ENCODE data around the gene DDX54.
A peak's percentile ranks its signal among the peaks of the same experiment; 100 is the strongest.

Gene DDX54

DNA sequence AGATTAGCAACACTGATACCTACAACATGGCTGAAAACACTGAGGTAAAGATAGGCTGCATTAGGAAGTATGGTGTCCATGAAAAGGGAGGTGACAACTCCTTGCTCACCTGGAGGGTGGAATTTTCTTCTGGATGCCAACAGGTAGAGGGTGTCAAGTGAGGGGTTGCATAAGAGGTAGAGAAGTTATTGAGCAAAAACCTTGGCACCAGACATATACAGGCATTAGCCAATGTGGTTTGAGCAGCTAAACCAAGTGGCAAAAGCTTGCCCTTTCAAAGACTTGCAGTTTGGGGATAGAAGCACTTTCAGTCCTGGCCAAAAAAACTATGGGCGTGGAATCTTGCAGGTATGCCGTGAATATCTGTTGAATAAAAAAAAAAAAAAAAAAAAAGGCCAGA lies 4.1 kb upstream of the DDX54 start:
- no peak for DNase-seq

DNA sequence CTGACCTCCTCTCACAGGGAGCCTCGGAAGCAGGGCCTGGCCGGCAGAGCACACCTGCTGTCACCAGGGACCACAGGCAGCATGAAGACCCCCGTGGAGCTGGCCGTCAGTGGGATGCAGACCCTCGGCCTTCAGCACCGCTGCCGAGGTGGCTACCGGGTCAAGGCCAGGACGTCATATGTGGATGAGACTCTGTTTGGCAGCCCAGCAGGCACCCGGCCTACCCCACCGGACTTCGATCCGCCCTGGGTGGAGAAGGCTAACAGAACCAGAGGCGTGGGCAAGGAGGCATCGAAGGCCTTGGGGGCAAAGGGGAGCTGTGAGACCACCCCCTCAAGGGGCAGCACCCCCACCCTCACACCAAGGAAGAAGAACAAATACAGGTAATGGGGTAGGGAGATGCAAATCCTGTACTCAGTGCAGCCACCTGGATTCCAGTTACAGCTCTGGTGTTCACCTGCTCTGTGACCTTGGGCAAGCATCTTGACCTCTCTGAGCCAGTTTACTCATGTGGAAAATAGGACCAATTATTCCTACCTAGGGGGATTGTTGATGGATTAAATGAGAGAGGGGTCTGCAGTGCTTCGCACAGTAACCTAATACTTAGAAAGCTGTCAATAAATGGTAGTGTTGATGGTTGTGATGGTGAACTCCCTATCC lies 1.5 kb upstream of the DDX54 start:
- DNase-seq, result no peak

DNA sequence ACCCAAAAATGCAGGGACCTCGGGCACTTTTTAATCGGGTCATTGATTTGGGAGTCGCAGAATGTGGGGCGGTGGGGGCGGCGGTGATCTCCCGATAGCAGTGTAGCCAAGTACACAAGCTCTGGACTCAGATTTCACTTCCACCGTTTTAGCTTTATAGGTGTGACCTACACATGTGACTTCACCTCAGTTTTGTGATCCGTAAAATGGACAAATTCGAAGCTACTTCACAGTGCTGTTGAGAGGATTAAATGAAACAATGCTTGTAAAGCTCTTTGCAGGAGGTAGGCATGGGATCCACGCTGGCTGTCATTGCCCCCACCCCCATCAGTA lies 721 bp upstream of the DDX54 start:
- no peak for DNase-seq

DNA sequence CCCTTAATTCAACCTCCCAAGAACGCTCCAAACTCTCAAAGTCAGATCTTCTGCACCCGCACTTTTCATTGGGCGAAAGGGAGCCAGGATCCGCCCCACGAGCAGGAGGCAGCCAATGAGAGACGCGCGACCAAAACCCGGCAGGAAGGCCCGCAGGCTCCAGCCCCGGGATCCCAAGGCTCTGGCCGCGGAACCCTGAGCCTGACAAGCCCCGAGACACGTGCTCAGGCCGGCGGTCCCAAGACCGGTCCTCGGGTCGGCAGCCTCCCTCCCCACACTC lies 438 bp downstream of the DDX54 start:
- peak; percentile 74 for DNase-seq

DNA sequence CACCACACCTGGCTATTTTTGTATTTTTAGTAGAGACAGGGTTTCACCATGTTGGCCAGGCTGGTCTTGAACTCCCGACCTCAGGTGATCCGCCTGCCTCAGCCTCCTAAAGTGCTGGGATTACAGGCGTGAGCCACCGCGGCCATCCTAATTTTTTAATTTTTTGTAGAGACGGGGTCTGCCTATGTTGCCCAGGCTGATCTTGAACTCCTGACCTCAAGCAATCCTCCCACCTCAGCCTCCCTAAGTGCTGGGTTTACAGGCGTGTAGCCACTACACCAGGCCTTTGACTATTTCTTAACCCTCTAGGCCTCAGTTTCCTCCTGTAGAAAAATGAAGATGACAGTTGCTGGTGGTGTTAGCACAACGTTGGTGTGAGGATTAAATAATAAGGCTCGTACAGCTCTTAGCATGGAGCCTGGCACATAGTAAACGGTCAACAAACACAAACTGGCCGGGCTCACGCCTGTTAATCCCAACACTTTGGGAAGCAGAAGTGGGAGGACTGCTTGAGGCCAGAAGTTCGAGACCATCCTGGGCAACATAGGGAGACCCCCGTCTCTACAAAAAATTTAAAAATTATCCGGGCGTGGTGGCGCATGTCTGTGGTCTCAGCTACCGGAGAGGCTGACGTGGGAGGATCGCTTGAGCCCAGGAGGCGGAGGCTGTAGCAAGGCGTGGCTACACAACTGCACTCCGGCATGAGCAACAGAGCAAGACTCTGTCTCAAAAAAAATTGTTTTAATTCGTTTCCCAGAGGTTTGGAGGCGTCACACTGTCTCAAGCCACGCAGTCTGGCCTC lies 979 bp downstream of the DDX54 start:
- no peak for DNase-seq

DNA sequence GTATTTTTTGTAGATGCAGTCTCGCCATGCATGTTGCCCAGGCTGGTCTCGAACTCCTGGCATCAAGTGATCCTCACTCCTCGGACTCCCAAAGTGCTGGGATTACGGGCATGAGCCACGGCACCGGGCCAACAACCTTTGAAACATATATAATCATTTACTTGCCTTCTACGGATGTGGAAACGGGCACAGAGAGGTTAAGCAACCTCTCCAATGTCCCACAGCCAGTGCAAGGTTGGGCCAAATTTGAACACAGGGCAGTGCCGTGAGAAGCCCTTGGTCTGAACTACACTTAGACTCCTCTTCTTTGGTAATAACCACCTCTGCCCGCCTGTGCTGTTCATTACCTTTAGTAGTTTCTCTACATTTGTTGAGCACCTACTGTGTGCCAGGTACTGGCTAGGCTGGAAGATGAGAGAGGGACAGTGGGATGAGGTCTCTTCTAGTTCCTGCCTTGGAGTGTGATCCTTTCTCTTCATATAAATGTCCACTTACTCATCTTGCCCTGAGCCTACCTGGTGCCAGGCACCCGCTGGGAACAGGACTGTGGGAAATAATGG lies 2.2 kb downstream of the DDX54 start:
- no peak for DNase-seq

DNA sequence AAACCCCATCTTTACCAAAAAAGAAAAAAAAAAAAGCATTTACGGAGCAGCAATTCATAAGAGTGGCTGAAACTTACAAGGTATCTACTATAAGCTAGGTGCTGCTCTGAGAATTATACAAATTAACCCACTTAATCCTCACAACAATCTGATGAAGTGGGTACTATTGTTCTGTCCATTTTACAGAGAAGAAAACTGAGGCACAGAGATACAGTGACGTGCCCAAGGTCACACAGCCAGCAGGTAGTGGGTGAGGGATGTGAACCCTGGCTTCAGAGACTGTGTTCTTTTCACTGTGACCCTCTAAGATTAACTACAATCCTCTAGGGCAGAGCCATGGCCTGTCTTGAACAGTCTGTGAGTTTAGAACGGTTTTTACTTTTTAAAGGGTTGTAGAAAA lies 3.3 kb downstream of the DDX54 start:
- DNase-seq, result no peak

DNA sequence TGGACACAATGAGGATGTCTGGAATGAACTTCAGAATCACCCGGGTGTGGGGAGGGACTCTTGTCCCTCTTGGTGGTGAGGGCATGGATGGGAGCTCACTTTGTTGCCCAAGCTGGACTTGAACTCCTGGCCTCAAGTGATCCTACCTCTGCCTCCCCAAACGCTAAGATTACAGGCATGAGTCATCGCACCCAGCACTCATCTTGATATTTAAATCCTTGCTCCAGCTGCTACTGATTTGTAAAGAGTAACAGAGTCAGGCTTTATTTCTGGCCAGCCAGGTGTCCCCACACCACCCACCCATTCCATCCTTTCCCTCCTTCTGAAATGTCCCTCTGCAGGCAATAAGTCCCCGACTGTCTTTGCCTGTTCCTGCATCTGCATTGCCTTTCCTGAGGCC lies 4.9 kb downstream of the DDX54 start:
- no peak for DNase-seq

DNA sequence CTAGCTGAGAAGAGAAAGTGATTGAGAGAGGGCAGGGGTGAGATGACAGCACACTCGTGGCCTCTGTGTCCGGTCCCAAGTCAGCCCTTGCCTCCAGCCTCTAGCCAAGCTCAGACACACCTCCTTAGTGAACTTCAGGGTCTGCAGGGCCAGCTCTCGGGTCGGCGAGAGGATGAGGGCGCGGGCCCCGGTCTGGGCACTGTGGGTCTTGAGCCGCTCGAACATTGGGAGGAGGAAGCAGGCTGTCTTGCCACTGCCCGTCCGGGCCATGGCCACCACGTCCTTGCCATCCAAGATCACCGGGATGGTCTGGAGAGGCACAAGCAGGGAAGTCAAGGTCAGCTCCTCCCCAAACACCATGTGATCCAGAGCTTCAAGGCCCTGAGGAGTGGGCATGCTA lies 6.3 kb downstream of the DDX54 start:
- DNase-seq, result no peak

DNA sequence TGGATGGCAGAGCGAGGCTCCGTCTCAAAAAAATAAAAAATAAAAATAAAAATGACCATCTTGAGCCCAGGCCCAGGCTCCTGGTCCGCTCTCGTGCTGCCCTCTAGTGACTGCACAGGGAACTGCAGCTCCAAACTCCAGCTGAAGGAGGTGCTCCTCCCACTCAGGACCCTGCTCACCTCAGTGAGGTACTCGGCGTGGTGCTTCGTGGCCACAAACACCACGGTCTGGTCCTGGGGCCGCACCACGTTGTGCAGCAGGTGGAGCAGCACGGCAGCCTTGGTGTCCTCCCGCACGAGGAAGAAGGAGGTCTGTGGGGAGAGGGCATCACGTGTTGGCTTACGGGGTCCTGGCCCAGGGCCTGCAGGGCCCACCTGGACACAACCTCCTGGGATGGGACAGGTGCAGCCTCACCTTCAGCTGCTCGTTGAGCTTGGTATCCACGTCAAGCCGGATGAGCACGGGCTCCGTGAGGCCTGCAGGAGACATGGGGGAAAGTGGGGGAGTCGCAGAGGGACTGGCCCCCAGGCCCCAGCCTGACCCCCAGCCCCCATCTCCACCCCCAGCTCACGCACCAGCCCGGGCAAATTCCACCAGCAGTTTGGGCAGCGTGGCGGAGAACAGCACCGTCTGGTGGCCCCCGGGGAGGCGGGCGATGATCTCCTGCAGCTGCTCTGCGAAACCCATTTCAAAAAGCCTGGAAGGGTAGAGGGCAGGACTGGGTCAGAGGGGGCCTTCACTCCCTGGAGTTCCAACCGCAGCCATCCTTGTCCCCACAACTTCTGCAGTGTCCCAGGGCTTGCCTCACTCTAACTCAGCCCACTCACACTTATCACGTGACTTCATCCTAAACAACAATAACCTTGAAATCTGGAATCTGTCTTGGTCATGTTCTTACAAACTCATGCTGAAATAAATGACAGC lies 10.6 kb downstream of the DDX54 start:
- DNase-seq, result peak; percentile 8

DNA sequence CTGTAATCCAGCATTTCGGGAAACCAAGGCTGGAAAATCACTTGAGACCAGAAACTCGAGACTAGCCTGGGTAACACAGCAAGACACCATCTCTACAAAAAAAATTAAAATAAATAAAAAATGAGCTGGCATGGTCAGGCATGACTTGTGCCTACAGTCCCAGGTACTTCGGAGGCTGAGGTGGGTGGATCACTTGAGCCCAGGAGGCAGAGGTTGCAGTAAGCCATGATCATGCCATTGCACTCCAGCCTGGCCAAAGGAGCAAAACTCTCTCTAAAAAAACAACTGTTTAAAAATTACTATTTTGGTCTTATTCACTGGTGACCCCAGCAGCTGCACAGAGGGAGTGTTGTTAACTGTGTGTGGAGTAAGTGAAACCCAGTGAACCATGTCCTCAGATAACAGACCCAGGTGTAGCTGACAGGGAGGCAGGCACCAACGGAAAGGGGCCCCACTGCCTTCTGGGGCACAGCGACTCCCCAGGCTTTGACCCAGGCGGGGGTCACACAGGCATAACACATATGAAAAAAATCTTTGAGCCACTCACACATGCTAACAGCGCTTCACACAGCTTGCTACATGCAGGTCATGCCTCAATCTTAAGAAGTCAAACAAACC lies 12.1 kb downstream of the DDX54 start:
- DNase-seq, result no peak

DNA sequence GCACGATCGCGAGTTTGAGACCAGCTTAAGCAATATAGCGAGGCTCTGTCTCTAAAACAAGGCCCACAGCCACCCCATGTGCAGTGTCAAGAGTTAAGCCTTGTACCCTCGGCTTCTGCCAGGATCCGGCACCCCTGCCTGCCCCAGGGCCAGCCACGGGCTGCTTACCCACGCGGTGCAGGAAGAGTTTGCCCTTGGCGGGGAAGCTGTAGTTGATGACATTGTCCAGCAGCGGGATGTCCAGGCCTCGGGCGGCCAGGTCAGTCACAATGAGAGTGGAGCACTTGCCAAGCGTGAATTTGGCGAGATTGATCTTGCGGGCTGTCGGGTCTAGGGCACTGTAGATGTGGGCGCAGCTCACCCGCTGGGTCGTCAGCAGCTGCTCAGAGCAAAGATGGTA lies 13.1 kb downstream of the DDX54 start:
- DNase-seq, result no peak

DNA sequence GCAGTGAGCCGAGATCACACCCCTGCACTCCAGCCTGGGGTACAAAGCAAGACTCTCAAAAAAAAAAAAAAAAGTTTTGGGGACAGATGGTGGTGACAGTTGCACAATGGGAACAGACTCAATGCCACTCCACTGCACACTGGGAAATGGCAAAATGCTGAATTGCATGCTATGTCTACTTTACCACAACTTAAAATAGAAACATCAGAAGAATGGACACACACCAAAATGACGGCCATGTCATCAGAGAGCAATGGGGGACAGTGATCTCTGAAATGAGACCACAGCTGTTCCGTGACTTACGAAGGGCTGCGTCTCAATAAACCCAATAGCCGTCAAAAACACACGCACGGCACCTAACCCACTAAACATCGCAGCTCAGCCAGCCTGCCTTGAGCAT lies 13.7 kb downstream of the DDX54 start:
- no peak for DNase-seq

DNA sequence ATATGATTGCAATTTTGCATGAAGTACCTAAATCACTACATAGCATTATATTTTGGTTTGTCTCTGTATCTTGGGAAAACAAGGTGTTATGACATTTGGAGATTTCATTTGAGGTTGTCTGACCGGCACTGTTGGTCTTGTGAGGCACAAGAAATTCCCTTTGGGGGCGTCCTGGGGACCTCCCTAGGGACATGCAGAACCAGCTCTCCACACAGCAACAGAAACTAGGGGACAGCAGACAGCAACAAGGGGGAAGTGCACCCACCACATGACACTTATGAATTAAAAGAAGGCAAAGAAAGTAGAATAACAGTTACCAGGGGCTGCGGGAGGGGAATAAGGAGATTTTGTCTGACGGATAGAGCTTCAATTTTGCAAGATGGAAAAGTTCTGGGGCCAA lies 14.4 kb downstream of the DDX54 start:
- no peak for DNase-seq

DNA sequence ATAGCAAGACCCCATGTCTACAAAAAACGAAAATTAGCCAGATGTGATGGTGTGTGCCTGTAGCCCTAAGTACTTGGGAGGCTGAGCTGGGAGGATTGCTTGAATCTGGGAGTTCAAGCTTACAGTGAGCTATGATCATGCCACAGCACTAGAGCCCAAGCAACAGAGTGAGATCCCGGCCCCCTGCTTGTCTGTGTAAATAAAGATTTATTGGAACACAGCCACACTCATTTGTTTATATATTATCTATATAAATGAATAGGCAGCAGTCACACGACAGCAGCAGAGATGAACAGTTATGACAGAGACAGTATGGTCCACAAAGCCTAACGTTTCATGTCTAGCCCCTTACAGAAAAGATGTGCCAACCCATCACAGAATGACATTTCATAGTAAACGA lies 14.8 kb downstream of the DDX54 start:
- DNase-seq, result no peak

DNA sequence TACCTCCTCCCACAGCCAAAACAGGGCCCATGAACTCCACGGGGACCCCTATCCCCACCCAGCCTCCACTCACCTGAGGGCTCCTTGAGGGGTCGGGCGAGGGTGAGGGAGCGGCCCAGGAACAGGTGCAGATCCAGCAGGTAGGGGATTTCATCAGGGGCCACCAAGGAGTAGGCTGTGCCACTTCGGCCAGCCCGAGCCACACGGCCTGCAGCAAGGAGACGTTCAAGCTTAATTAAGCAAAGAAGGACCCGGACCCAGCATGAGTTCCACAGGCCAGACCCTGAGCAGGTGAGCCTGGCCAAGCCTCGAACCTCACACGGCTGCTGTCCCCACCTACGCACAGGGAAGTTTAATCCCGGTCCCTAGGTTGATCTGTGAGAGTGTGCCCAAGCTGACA lies 15.6 kb downstream of the DDX54 start:
- DNase-seq, result no peak

DNA sequence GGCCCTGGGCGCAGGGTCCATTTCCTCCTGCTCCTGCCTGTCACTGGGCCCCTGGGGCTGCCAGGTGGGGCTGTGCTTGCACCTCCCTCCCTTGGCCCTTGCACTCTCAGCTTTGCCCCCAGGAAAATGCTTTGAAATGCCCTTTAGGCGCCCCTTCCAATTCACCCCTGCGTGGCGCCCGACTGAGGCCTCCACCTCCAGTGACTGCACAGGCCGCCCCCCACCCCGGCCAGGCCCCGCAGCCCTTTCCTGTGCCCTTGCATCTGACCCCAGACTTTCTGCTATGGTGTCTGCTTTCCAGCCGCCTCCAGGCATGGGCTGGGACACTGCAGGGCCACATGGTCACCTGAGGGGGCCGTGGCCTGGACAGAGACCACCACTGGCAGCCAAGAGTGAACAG lies 17.4 kb downstream of the DDX54 start:
- no peak for DNase-seq

DNA sequence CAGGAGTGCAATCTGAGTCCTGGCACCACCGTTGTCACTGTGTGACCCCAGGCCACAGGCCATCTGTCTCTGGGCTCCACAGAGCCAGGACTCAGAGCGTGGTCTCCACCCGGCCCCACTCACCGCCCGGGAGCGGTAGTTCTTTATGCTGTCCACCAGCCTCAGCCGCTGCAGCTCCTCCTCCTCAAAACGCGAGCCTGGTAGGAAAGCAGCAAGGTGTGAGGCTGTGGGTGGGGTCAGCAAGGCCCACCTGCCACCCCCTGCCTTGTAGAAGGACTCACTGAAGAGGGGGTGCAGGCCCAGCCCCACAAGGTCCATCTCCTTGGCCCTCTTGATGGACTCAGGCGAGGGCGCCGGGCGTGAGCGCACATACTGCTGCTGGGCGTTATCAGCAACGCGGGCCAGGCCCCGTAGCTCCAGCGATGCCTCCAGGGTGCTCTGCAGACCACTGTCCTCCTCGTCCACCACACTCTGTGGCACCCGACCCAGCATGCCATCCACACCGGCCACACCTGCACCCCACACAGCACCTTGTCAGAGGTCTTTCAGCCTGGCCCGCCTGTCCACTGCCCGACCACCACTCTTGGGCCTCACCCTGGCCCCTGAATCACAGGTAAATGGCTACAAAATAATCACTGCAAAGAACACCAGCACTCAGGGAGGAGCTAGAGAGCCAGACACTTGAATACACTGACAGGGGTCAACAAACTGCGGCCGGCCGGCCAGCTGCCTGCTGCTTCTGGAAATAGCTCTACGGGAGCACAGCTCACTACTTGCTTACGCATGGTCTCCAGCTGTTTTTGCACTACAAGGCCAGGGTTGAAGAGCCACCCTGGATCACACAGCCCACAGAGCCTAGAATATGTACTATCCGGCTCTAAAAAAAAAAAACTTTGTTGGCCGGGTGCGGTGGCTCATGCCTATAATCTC lies 19.5 kb downstream of the DDX54 start:
- no peak for DNase-seq

DNA sequence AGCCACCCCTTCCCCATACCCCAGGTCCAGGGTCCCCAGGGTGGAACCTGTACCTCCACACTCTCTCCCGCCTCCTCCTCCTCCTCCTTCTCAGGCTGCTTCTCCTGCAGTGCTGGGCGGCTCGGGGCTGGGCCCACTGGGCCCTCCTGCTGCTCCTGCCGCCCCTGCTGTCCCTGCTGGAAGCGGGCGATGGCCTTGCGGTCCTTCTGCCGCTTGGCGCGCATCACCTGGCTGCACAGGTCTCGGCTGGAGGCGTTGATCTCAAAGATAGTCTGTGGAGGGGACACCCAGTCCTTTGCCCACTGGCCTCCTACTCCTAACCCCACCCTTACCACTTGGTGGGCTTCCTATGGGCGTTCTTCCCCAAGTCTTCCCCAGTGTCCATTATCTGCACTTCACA lies 21.3 kb downstream of the DDX54 start:
- DNase-seq, result no peak

DNA sequence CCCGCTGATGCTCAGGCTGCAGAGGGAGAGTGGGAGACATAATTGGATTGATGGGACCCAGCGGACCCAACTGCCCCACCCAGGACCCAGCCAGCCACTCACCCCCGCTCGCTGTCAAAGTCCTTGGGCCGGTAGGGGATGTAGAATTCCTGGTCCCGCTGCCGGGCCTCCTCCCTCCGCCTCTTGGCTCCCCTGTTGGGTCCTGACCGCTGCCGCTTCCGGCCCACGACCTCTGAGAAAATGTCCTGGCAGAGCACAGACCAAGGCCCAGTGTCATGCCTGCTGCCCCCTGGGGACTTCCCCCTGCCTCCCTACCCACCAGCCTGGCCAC lies 22.3 kb downstream of the DDX54 start:
- no peak for DNase-seq

DNA sequence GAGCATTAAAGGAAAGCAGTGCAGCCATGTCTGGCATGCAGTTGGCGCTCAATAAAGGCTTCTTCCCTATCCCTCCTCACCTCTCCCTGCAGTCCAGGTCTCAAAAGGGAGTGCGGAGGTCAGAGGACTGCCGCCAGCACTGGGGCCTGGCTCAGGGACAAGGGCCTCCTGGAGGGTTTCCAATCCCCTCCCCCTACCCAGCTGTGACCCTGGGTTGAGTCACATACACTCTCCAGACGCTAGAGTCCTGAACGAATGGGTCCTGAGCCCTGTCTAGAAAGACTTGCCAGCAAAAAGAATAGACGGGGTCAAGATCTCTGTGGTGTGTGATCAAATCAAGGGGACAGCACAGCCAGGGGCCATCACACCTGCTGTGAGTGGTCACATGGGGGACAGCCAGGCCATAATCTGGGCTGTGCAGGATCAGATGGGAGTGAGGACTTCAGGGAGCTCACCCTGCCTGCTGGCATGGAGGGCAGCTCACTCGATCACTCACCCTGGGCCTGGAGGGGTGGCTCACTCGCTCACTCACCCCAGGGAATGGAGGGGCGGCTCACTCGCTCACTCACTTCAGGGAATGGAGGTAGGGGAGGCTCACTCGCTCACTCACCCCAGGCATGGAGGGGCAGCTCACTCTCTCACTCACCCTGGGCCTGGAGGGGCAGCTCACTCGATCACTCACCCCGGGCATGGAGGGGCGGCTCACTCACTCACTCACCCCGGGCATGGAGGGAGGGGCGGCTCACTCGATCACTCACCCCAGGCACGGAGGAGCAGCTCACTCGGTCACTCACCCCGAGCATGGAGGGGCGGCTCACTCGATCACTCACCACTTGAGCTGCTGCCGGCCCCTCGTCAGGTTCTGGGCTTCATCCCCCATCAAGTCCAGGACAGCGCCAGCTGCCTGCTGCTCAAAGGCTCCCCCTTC lies 22.9 kb downstream of the DDX54 start:
- no peak for DNase-seq

Measured in KG1 (cell line).